Coronary artery (tissue), 2 donors: ENCODE measurements around the gene LIN28B.

Experiments used
- DNase-seq: peaks from one replicate; pipeline ENCODE4 v3.0.0-alpha.2; 2017; ENCODE audit warnings: low spot score
- H3K27ac ChIP-seq, 2 donors: fragments of 200-600 bp; sonication (generic); one replicate each; pipeline ENCODE4 v1.5.1; 2016 to 2019
- H3K4me3 ChIP-seq: fragments of 200-600 bp; sonication (generic); 2 replicates; pipeline ENCODE4 v1.5.1; 2016; ENCODE audit warnings: mild to moderate bottlenecking, moderate library complexity
- CTCF ChIP-seq: fragments of 200-600 bp; sonication (generic); IDR thresholded peaks from one replicate; pipeline ENCODE4 v1.5.1; 2019; ENCODE audit warnings: antibody characterized with exemption

Gene LIN28B

GRCh38 chr6:104956731-104957294 is at the start of gene LIN28B:
LIN28B (plus strand) TSS chr6:104957107; CDS start chr6:104957251, 144 bp downstream.
- DNase-seq = no peak
- H3K4me3 ChIP-seq = peak within 1 kb of the TSS; percentile 4
- no peak within 1 kb of the TSS for H3K27ac ChIP-seq
- TF ChIP-seq CTCF = no peak

GRCh38 chr6:104908031-104908887 is 48.6 kb upstream of the LIN28B start:
- DNase-seq = no peak
- Histone ChIP-seq H3K4me3 (no peak overlapping the region), H3K27ac (no peak overlapping the region)
- no peak for TF ChIP-seq CTCF

- no peak for DNase-seq
- Histone ChIP-seq H3K27ac (no peak overlapping the region), H3K4me3 (no peak overlapping the region)
- TF ChIP-seq CTCF = no peak
Measured at GRCh38 chr6:104908888-104909525, 47.9 kb upstream of the LIN28B start.

GRCh38 chr6:104921896-104922295 is 35.0 kb upstream of the LIN28B start:
- no peak for TF ChIP-seq CTCF
- DNase-seq = no peak
- Histone ChIP-seq H3K27ac (no peak overlapping the region), H3K4me3 (no peak overlapping the region)

- Histone ChIP-seq H3K4me3 (no peak overlapping the region), H3K27ac (no peak overlapping the region)
- no peak for DNase-seq
- no peak for TF ChIP-seq CTCF
Measured at GRCh38 chr6:104928141-104928540, 28.8 kb upstream of the LIN28B start.

- TF ChIP-seq CTCF = no peak
- DNase-seq = no peak
- no peak overlapping the region for H3K4me3 ChIP-seq
- H3K27ac ChIP-seq = no peak overlapping the region
Measured at GRCh38 chr6:104929353-104929752, 27.6 kb upstream of the LIN28B start.
